ENCODE results near the gene ST8SIA6. TPM values are rescaled to one million over a fixed set of nuclear protein-coding genes. Genes with fewer than 3 reads are reported as not detected.

The ST8SIA6 gene
- total RNA-seq, 1 donor from 2014 or later, result 0.13 TPM

- ATAC-seq (ENCODE audit: low read depth) (no peak), DNase-seq (no peak)
- TF ChIP-seq CTCF (IDR thresholded peaks at IDR 0.05), result no peak
- H3K4me1 Mint-ChIP-seq, result no peaks in the 10 kb centered on the region
- peaks cover 4% of the 10 kb centered on the region for H3K27me3 Mint-ChIP-seq
- no peaks in the 10 kb centered on the region for H3K36me3 Mint-ChIP-seq (ENCODE audit: low read depth)
- ChIA-PET POLR2A (no interaction called here), CTCF (no interaction called here)
- peaks cover 15% of the 10 kb centered on the region for H3K9me3 Mint-ChIP-seq
- intact Hi-C loops (cut with micrococcal nuclease), result no loop called here
- no peak overlapping the region for H3K27ac Mint-ChIP-seq
- no peak overlapping the region for H3K4me3 Mint-ChIP-seq
Measured at GRCh38 chr10:17282311-17282710, 172.1 kb downstream of the ST8SIA6 start.

GRCh38 chr10:17278607-17279240, 175.7 kb downstream of the ST8SIA6 start:
- H3K9me3 Mint-ChIP-seq, result peaks cover 16% of the 10 kb centered on the region
- no peak for ATAC-seq (ENCODE audit: low read depth)
- H3K27ac Mint-ChIP-seq, result no peak overlapping the region
- H3K4me1 Mint-ChIP-seq, result no peaks in the 10 kb centered on the region
- ChIA-PET POLR2A (no interaction called here), CTCF (no interaction called here)
- DNase-seq, result no peak
- no peak for TF ChIP-seq CTCF (IDR thresholded peaks at IDR 0.05)
- intact Hi-C loops (cut with micrococcal nuclease), result no loop called here
- H3K4me3 Mint-ChIP-seq, result no peak overlapping the region
- peaks cover 14% of the 10 kb centered on the region for H3K27me3 Mint-ChIP-seq
- H3K36me3 Mint-ChIP-seq (ENCODE audit: low read depth), result no peaks in the 10 kb centered on the region

GRCh38 chr10:17276756-17277424, 177.5 kb downstream of the ST8SIA6 start:
- POLR2A ChIA-PET, result no interaction called here
- H3K4me3 Mint-ChIP-seq, result no peak overlapping the region

GRCh38 chr10:17273403-17273802, 181.0 kb downstream of the ST8SIA6 start:
- Mint-ChIP-seq H3K27me3 (peaks cover 14% of the 10 kb centered on the region), H3K27ac (no peak overlapping the region), H3K36me3 (ENCODE audit: low read depth) (no peaks in the 10 kb centered on the region), H3K4me3 (no peak overlapping the region), H3K4me1 (no peaks in the 10 kb centered on the region), H3K9me3 (peaks cover 2% of the 10 kb centered on the region)
- ATAC-seq (ENCODE audit: low read depth) (no peak), DNase-seq (no peak)
- CTCF ChIA-PET, result no interaction called here
- POLR2A ChIA-PET, result no interaction called here
- intact Hi-C loops (cut with micrococcal nuclease), result no loop called here
- TF ChIP-seq CTCF (IDR thresholded peaks at IDR 0.05), result no peak

More at GRCh38 chr10:17276756-17277424, 177.5 kb downstream of the ST8SIA6 start:
- intact Hi-C loops (cut with micrococcal nuclease), result no loop called here
- H3K9me3 Mint-ChIP-seq, result peaks cover 10% of the 10 kb centered on the region
- no peaks in the 10 kb centered on the region for H3K4me1 Mint-ChIP-seq
- no peak for TF ChIP-seq CTCF (IDR thresholded peaks at IDR 0.05)
- CTCF ChIA-PET, result no interaction called here
- peaks cover 14% of the 10 kb centered on the region for H3K27me3 Mint-ChIP-seq
- H3K27ac Mint-ChIP-seq, result no peak overlapping the region
- DNase-seq (no peak), ATAC-seq (ENCODE audit: low read depth) (no peak)
- H3K36me3 Mint-ChIP-seq (ENCODE audit: low read depth), result no peaks in the 10 kb centered on the region

GRCh38 chr10:17272648-17273047, 181.7 kb downstream of the ST8SIA6 start:
- Mint-ChIP-seq H3K9me3 (peaks cover 2% of the 10 kb centered on the region), H3K27ac (no peak overlapping the region), H3K27me3 (peaks cover 19% of the 10 kb centered on the region), H3K4me1 (no peaks in the 10 kb centered on the region), H3K36me3 (ENCODE audit: low read depth) (no peaks in the 10 kb centered on the region), H3K4me3 (no peak overlapping the region)
- ATAC-seq (ENCODE audit: low read depth) (no peak), DNase-seq (no peak)
- intact Hi-C loops (cut with micrococcal nuclease), result no loop called here
- ChIA-PET POLR2A (no interaction called here), CTCF (no interaction called here)
- TF ChIP-seq CTCF (IDR thresholded peaks at IDR 0.05), result no peak

Other genes with a start within 250 kb of the ST8SIA6 start
- gene VIM, start 226.4 kb downstream of the ST8SIA6 start, total RNA-seq, result 796 and 798 TPM in 2 replicates
- gene HACD1, start 162.8 kb upstream of the ST8SIA6 start, total RNA-seq, result 1.8 and 2.6 TPM in 2 replicates
- gene STAM, start 189.6 kb upstream of the ST8SIA6 start, total RNA-seq, result 25.5 and 28.7 TPM in 2 replicates

All from activated B cell treated with CpG ODN at 0.5 μM for 24 hours (primary cell).